ENCODE measurements around the gene SMAD3.

Gene SMAD3

GRCh38 chr15:67195305-67195704 lies 129.9 kb downstream of the SMAD3 start:
- DNase-seq: no peak

DNA sequence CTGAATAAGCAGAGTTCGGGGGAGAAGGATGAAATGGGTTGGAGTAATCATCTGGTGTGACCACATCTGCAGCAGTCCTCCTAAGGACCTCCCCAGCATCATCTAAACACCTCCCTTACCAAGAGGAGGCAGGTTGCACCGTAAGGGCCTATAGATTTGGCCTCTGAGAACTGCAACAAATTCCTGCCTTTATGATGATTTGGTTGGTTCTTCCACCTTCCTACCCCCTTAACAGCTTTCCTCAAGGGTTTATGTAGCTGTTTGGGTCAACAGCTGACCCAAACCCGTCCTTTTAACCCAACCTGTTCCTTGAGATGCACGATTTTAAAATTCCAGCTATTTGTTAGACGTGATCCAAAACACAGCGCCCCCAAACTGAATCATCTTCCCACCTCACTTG lies 130.8 kb downstream of the SMAD3 start:
- DNase-seq: no peak

- no peak for DNase-seq
Observed at GRCh38 chr15:67196672-67197363, 131.4 kb downstream of the SMAD3 start.

DNA sequence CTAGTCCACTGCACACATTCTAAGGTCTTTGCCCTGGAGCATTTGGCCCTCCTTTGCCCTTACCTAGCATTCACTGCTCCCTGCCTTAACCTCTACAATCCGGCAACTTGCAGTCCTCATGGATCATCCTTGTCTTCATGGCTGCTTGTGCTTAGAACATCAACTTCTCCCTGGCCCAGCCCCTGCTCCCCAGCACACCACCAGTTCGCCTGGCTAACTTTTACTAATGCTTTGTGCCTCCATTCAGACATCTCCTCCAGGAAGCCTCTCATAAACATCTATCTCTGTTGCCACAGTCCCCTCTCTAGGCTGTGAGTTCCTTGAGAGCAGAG lies 131.9 kb downstream of the SMAD3 start:
- DNase-seq: no peak

- DNase-seq: no peak
Observed at GRCh38 chr15:67198157-67198754, 132.9 kb downstream of the SMAD3 start.

GRCh38 chr15:67199391-67199790 lies 134.0 kb downstream of the SMAD3 start:
- DNase-seq: no peak

DNA sequence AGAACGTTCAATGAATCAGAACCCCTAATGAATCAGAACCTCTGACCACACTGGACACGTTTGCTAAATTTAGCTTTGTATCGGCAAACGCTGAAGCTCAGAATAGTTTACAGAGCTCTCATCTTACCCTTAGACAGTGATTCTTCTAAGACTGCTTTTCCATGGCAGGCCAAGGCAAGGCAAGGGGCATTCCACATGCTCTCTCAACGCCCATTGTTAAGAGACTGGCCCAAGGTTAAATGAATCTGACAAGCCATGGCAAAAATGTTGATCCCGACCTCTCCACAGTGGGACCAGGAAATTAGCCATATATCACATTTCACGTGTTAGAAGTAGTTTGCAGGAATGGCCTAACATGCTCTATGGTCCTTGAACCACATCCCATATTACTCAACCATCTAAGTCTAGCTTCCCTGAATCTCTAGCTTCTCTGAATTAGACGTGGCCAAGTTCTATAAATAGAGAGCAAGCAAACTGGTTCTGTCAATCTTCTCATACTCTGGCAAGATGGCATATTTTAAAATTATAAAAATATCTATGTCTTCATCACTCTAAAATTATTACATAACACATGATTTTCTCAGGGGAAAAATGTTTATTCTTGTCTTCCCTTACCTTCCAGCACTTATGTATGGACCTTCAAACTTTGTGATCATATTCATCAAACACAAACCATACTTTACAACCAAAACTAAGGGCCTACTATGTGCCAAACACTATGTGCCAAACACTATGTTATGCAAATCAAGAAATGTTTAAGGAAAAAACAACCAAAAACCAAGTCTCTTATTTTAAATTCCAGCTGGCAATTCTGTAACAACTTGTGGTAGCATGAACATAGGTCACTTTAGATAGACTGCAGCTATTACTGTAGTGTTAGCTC lies 134.7 kb downstream of the SMAD3 start:
- DNase-seq: no peak

DNA sequence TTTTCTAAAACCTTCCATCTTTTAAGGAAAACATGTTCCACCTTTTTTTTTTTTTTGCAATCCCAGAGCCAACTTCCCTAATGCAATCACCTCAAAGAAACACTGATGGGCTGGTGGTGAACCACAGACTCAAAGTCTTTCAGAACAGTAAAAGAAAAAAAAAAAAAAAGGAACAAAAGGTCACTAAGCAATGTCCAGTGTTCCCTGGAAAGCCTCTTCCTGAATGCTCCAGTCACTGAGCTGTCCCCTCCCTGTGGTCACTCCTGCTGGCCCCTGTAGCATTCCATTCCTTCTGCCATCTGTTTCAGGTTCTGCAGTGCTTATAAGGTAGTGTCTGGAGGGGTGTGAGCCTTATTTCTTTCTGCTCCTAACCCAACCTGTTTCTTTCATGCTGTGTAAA lies 135.7 kb downstream of the SMAD3 start:
- DNase-seq: no peak

DNA sequence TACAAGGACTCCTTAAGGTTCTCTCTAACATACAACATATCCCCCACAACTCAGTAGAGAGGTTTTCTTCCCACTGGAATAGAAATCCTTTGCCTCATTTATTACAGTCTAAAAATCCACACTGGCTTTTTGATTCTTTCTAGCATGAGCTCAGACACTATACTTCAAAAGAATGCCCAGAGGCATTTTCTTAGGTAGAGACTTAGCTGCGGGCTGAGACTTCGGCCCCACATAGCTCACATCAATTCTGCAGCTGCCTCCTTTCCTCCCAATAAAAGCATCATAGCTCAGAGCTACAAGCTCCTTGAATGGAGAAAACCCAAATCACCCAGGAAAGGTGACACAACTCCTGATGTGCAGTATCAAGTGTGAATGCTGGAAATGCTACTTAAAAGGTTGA lies 136.7 kb downstream of the SMAD3 start:
- no peak for DNase-seq

DNA sequence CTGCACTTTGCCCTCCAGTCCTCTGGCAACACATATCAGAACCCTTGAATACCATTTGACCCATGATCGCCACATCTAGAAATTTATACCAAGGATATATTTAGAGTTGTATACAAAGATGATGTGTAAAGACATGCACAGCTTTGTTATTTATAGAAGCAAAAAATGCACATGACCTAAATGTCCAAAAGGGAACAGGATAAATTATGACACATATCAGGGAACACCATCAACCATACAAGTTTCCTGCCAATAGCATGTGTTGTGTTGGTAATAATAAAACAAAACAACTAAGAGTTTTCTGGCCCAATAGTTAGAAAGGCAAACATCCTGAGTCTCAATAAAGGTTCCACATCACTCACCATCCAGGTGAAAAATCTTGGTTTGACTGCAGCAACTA lies 137.6 kb downstream of the SMAD3 start:
- no peak for DNase-seq

- no peak for DNase-seq
Observed at GRCh38 chr15:67207555-67208207, 142.3 kb downstream of the SMAD3 start.

DNA sequence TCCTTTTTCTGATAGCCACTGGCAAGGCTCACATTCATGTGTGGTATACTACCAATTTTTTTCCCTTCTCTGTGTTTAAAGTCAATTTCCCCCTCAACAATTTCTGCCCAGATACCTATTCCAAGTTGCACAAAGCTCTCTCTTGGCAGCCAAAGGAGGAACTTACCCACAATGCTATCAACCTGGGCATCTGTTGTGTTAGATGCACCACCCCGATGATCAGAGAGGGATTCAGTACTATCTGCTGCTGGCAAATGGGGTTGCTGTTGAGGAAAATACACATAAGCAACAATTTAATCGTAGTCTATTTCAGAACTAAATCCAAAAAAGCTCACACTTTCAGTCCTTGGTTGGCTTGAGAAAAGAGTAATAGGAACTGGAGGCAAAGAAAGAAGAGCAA lies 143.0 kb downstream of the SMAD3 start:
- no peak for DNase-seq

GRCh38 chr15:67210555-67211168 lies 145.3 kb downstream of the SMAD3 start:
- DNase-seq: no peak

DNA sequence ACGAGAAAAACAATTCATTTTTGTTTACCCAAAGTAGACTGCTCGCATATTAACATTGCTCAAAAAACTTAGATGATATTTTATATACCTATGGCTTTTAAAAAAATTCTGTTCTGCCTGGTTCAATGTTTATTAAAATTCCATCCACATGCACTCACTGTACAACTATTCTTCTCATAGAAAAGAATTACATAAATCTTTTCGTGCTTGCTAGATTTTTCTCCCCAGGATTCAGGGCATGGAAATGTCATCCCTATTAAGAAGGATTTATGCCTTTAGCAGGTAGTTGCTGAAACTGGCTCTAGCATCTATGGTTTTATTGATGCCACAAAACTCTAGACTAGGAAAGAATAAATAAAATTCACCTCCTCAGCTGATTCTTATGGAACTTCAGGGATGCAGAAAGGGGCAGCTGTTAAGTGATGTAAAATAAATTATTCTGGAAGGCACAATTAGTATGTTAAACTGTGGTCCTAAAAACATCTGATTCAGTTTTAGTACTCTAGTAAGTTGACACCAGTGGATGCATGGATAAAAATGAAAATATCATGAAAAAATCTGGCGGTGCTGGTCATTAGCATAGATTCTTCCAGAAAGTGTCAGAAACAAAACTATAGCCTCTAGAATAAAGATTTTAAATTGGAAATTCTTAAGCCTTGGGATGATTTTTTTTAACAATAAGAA lies 147.4 kb downstream of the SMAD3 start:
- no peak for DNase-seq

GRCh38 chr15:67215102-67215501 lies 149.7 kb downstream of the SMAD3 start:
- no peak for DNase-seq

DNA sequence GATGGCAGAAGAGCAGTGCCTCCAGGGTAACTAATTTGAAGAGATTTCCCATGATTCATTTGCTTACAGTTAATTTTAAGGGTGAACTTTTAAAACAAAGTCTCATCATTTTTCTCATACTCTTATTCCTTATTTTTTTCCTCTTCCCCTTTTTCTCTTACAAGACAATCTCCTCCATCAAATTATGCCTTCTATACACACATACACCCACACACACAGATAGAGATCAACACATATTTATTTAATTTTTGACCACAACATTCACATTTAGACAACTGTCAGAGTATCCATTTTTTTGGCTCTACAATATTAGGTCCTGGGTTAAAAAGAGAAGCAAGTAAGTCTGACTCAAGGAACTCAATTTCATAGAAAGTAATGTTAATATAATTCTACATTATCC lies 151.5 kb downstream of the SMAD3 start:
- DNase-seq: no peak

DNA sequence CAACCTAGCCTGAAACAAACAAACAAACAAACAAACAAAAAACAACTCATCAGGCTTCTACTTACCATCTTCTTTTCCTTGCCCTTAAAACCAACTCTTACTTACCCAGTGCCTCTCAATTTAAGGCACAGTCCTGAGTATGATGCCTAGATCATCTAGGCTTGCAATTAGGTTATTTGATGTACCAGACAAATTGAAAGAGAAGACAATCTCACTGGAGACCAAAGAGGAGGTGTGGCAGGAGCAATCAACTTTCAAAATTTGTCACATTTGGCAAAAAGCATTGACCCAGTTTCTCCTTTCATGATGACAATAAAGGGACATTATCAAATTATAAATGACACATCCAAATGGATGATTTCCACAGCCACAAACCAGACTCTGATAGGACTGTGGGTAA lies 153.0 kb downstream of the SMAD3 start:
- no peak for DNase-seq

- no peak for DNase-seq
Observed at GRCh38 chr15:67219288-67219687, 153.9 kb downstream of the SMAD3 start.

- no peak for DNase-seq
Observed at GRCh38 chr15:67224889-67225288, 159.5 kb downstream of the SMAD3 start.

GRCh38 chr15:67225336-67225735 lies 159.9 kb downstream of the SMAD3 start:
- DNase-seq: no peak

GRCh38 chr15:67227431-67227830 lies 162.0 kb downstream of the SMAD3 start:
- DNase-seq: no peak

All from hypothalamus (tissue), 51 donors.